ENCODE data around the gene DLGAP1. TPM values are rescaled to one million over a fixed set of nuclear protein-coding genes. Genes with fewer than 3 reads are reported as not detected.

DLGAP1 gene
- total RNA-seq, 1 experiment from 2014 or later: 23.2 TPM

DNA sequence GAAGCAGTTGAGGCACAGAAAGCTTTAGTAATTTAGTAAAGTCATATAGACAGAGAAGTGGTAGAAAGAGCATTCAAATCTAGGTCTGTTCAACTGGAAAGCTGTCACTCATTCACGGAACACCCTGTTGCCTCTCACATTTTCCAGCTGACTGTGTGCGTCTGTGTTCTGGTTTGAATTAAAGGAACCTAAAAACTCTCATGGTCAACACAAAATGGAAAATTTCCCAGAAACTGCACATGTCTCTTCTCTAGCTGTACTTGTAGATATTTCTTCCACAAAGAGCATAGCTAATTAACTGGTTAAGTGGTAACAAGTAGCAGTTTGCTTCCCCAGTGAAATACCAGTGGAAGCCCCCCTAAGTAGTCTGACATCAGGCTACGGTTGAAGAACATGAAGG is 614.3 kb downstream of the DLGAP1 start:
- no peak overlapping the region for H3K18ac ChIP-seq (ENCODE audit: insufficient read length, low read depth, low read length)
- peaks cover 2% of the 10 kb centered on the region; the same call in 1 of the 2 replicates for H3K4me1 ChIP-seq (ENCODE audit: insufficient read depth, low read length)
- no peak overlapping the region for H4K5ac ChIP-seq (ENCODE audit: insufficient read length, low read depth, low read length)
- H4K20me1 ChIP-seq (ENCODE audit: control insufficient read depth, insufficient read depth, insufficient read length): no peaks in the 10 kb centered on the region
- H3K9me3 ChIP-seq (ENCODE audit: control insufficient read depth, low read depth, low read length): no peaks in the 10 kb centered on the region
- no peak overlapping the region for H3K9ac ChIP-seq (ENCODE audit: extremely low read depth, insufficient read length, low read length)
- no peak overlapping the region for H2AK5ac ChIP-seq (ENCODE audit: insufficient read length, low read length)
- H3K23ac ChIP-seq (ENCODE audit: insufficient read length, low read depth, low read length): no peak overlapping the region
- Mint-ChIP-seq H3K27me3 (ENCODE audit: low read depth) (no peaks in the 10 kb centered on the region), H3K27ac (no peak overlapping the region), H3K36me3 (ENCODE audit: insufficient read depth in 1 of 3, low read depth in 3 of 3) (no peaks in the 10 kb centered on the region), H3K9me3 (no peaks in the 10 kb centered on the region), H3K4me1 (peaks cover 22 to 24% of the 10 kb centered on the region in 2 experiments), H3K4me3 (no peak overlapping the region)
- no peak overlapping the region for H2BK12ac ChIP-seq (ENCODE audit: insufficient read length, low read depth, low read length)
- no peaks in the 10 kb centered on the region for H3K27me3 ChIP-seq (ENCODE audit: insufficient read depth, low read length)
- no peak overlapping the region for H2BK20ac ChIP-seq (ENCODE audit: low read depth, low read length, poor library complexity, severe bottlenecking)
- no peak overlapping the region for H3K4ac ChIP-seq (ENCODE audit: low read depth, low read length)
- H2BK120ac ChIP-seq (ENCODE audit: low read depth, low read length, poor library complexity, severe bottlenecking): no peak overlapping the region
- DNase-seq: no peak
- H3K23me2 ChIP-seq (ENCODE audit: insufficient read length, low read depth, low read length, poor library complexity, severe bottlenecking): no peaks in the 10 kb centered on the region
- no peaks in the 10 kb centered on the region for H3K79me2 ChIP-seq (ENCODE audit: insufficient read depth, low read length)
- no peak overlapping the region for H2BK5ac ChIP-seq (ENCODE audit: insufficient read length, low read length)
- no peak overlapping the region for H4K91ac ChIP-seq (ENCODE audit: insufficient read length, low read depth, low read length)
- no peak overlapping the region for H3K56ac ChIP-seq (ENCODE audit: insufficient read length, low read depth, low read length)
- no peak overlapping the region for H3K14ac ChIP-seq (ENCODE audit: insufficient read depth, low read length)
- no peak overlapping the region for H3K27ac ChIP-seq (ENCODE audit: insufficient read length, low read depth, low read length)
- no peak overlapping the region for H2AFZ ChIP-seq (ENCODE audit: low read length)
- no peak overlapping the region for H3K4me2 ChIP-seq (ENCODE audit: insufficient read depth, insufficient read length, low read length)
- H2BK15ac ChIP-seq (ENCODE audit: low read depth, low read length): no peak overlapping the region
- no peak overlapping the region for H3T11ph ChIP-seq (ENCODE audit: low read length)
- H3K79me1 ChIP-seq (ENCODE audit: insufficient read depth, low read depth, low read length, poor library complexity, severe bottlenecking): no peaks in the 10 kb centered on the region
- no CpG with 5 or more reads among the region's 3 CpGs for WGBS (ENCODE audit: extremely low coverage, insufficient read length, low lambda C conversion rate)
- no peak overlapping the region for H4K8ac ChIP-seq (replicated peaks; ENCODE audit: insufficient read length, low read depth, low read length)
- TF ChIP-seq, protein P1, sequence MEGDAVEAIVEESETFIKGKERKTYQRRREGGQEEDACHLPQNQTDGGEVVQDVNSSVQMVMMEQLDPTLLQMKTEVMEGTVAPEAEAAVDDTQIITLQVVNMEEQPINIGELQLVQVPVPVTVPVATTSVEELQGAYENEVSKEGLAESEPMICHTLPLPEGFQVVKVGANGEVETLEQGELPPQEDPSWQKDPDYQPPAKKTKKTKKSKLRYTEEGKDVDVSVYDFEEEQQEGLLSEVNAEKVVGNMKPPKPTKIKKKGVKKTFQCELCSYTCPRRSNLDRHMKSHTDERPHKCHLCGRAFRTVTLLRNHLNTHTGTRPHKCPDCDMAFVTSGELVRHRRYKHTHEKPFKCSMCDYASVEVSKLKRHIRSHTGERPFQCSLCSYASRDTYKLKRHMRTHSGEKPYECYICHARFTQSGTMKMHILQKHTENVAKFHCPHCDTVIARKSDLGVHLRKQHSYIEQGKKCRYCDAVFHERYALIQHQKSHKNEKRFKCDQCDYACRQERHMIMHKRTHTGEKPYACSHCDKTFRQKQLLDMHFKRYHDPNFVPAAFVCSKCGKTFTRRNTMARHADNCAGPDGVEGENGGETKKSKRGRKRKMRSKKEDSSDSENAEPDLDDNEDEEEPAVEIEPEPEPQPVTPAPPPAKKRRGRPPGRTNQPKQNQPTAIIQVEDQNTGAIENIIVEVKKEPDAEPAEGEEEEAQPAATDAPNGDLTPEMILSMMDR (conservative IDR thresholded peaks at IDR 0.05): no peak
